H9 (cell line): ENCODE data around the gene INPP5E. TPM values are rescaled to one million over a fixed set of nuclear protein-coding genes. Genes with fewer than 3 reads are reported as not detected.

Experiments
- DNase-seq: peaks from one replicate; pipeline ENCODE4 v3.0.0-alpha.2; 2017
- H2AFZ ChIP-seq: one replicate; pipeline ENCODE4 v1.6.1; 2013; ENCODE audit warnings: mild to moderate bottlenecking, low read length, control low read depth, moderate library complexity
- H2AK5ac ChIP-seq: 2 replicates; pipeline ENCODE4 v1.6.1; 2013; ENCODE audit warnings: low read length, control low read depth, mixed read lengths; ENCODE audit not compliant: insufficient read length
- H2BK120ac ChIP-seq: one replicate; pipeline ENCODE4 v1.6.1; 2013; ENCODE audit warnings: low read depth, mild to moderate bottlenecking, low read length, control low read depth, inconsistent platforms; ENCODE audit not compliant: poor library complexity, severe bottlenecking
- H2BK12ac ChIP-seq: 2 replicates; pipeline ENCODE4 v1.6.1; 2013; ENCODE audit warnings: low read length, control low read depth, mixed read lengths, low read depth; ENCODE audit not compliant: insufficient read length
- H2BK15ac ChIP-seq: 2 replicates; pipeline ENCODE4 v1.6.1; 2013; ENCODE audit warnings: low read depth, low read length, control low read depth
- H2BK20ac ChIP-seq: one replicate; pipeline ENCODE4 v1.6.1; 2013; ENCODE audit warnings: low read depth, mild to moderate bottlenecking, low read length, control low read depth, inconsistent platforms; ENCODE audit not compliant: poor library complexity, severe bottlenecking
- H2BK5ac ChIP-seq: 2 replicates; pipeline ENCODE4 v1.6.1; 2013; ENCODE audit warnings: low read length, control low read depth, mixed read lengths; ENCODE audit not compliant: insufficient read length
- H3K14ac ChIP-seq: 2 replicates; pipeline ENCODE4 v1.6.1; 2013; ENCODE audit warnings: low read length, control low read depth; ENCODE audit not compliant: insufficient read depth
- H3K18ac ChIP-seq: 2 replicates; pipeline ENCODE4 v1.6.1; 2013; ENCODE audit warnings: low read depth, mild to moderate bottlenecking, mixed read lengths, low read length, control low read depth; ENCODE audit not compliant: insufficient read length
- H3K23ac ChIP-seq: 2 replicates; pipeline ENCODE4 v1.6.1; 2013; ENCODE audit warnings: low read length, control low read depth, mixed read lengths, low read depth; ENCODE audit not compliant: insufficient read length
- H3K23me2 ChIP-seq: 2 replicates; pipeline ENCODE4 v1.6.1; 2013; ENCODE audit warnings: low read depth, mild to moderate bottlenecking, mixed read lengths, low read length, control low read depth; ENCODE audit not compliant: insufficient read length, poor library complexity, severe bottlenecking
- H3K27ac ChIP-seq: 2 replicates; pipeline ENCODE4 v1.5.1; 2013; ENCODE audit warnings: low read length, control low read depth, mixed read lengths, low read depth; ENCODE audit not compliant: insufficient read length
- H3K27me3 ChIP-seq: 2 replicates; pipeline ENCODE4 v1.6.1; 2013; ENCODE audit warnings: low read length, control low read depth, inconsistent platforms; ENCODE audit not compliant: insufficient read depth
- H3K4ac ChIP-seq: 2 replicates; pipeline ENCODE4 v1.6.1; 2013; ENCODE audit warnings: low read depth, mild to moderate bottlenecking, control low read depth, inconsistent platforms, low read length, moderate library complexity
- H3K4me1 ChIP-seq: 2 replicates; pipeline ENCODE4 v1.6.1; 2013; ENCODE audit warnings: low read length, control low read depth, inconsistent platforms; ENCODE audit not compliant: insufficient read depth
- H3K4me2 ChIP-seq: 2 replicates; pipeline ENCODE4 v1.6.1; 2013; ENCODE audit warnings: low read length, control low read depth, mixed read lengths; ENCODE audit not compliant: insufficient read length, insufficient read depth
- H3K56ac ChIP-seq: 2 replicates; pipeline ENCODE4 v1.6.1; 2013; ENCODE audit warnings: low read depth, mild to moderate bottlenecking, mixed read lengths, low read length, control low read depth; ENCODE audit not compliant: insufficient read length
- H3K79me1 ChIP-seq: 2 replicates; pipeline ENCODE4 v1.6.1; 2013; ENCODE audit warnings: low read depth, mild to moderate bottlenecking, moderate library complexity, low read length, control low read depth, inconsistent platforms; ENCODE audit not compliant: insufficient read depth, poor library complexity, severe bottlenecking
- H3K79me2 ChIP-seq: 2 replicates; pipeline ENCODE4 v1.6.1; 2013; ENCODE audit warnings: low read length, control low read depth, inconsistent platforms; ENCODE audit not compliant: insufficient read depth
- H3K9ac ChIP-seq: 2 replicates; pipeline ENCODE4 v1.6.1; 2013; ENCODE audit warnings: low read length, control low read depth, mixed read lengths; ENCODE audit not compliant: insufficient read length; ENCODE audit errors: extremely low read depth
- H3K9me3 ChIP-seq: one replicate; pipeline ENCODE4 v1.6.1; 2013; ENCODE audit warnings: low read depth, low read length, inconsistent platforms; ENCODE audit not compliant: control insufficient read depth
- H3T11ph ChIP-seq: one replicate; pipeline ENCODE4 v1.6.1; 2013; ENCODE audit warnings: mild to moderate bottlenecking, low read length, control low read depth, inconsistent platforms
- H4K20me1 ChIP-seq: one replicate; pipeline ENCODE4 v1.6.1; 2013; ENCODE audit not compliant: control insufficient read depth, insufficient read length, insufficient read depth
- H4K5ac ChIP-seq: 2 replicates; pipeline ENCODE4 v1.6.1; 2013; ENCODE audit warnings: low read depth, mild to moderate bottlenecking, mixed read lengths, low read length, control low read depth; ENCODE audit not compliant: insufficient read length
- H4K8ac ChIP-seq: replicated peaks from 2 replicates; pipeline ENCODE4 v1.6.1; 2013; ENCODE audit warnings: low read length, control low read depth, mixed read lengths, low read depth; ENCODE audit not compliant: insufficient read length
- H4K91ac ChIP-seq: 2 replicates; pipeline ENCODE4 v1.6.1; 2013; ENCODE audit warnings: low read depth, mild to moderate bottlenecking, moderate library complexity, mixed read lengths, low read length, control low read depth; ENCODE audit not compliant: insufficient read length
- H3K27ac Mint-ChIP-seq, 3 experiments: 2 replicates in 2 of 3; 3 replicates in 1 of 3; pipeline ENCODE4 v1.8.0; 2020 to 2021; ENCODE audit warnings: mixed read lengths in 3 of 3, mild to moderate bottlenecking in 1 of 3, moderate library complexity in 1 of 3
- H3K27me3 Mint-ChIP-seq: 2 replicates; pipeline ENCODE4 v1.8.0; 2021; ENCODE audit warnings: low read depth, mild to moderate bottlenecking, moderate library complexity, mixed read lengths
- H3K36me3 Mint-ChIP-seq, 3 experiments: 2 replicates in 2 of 3; 3 replicates in 1 of 3; pipeline ENCODE4 v1.8.0; 2020 to 2021; ENCODE audit warnings: low read depth in 3 of 3, mixed read lengths in 3 of 3; ENCODE audit not compliant: insufficient read depth in 1 of 3
- H3K4me1 Mint-ChIP-seq, 2 experiments: 2 replicates each; pipeline ENCODE4 v1.8.0; 2020; ENCODE audit warnings: mixed read lengths in 2 of 2
- H3K4me3 Mint-ChIP-seq, 2 experiments: 2 replicates in 1 of 2; 3 replicates in 1 of 2; pipeline ENCODE4 v1.8.0; 2020 to 2021; ENCODE audit warnings: mild to moderate bottlenecking in 2 of 2, mixed read lengths in 2 of 2, moderate library complexity in 1 of 2
- H3K9me3 Mint-ChIP-seq, 2 experiments: 2 replicates in 1 of 2; 3 replicates in 1 of 2; pipeline ENCODE4 v1.8.0; 2020; ENCODE audit warnings: mild to moderate bottlenecking in 2 of 2, mixed read lengths in 2 of 2, moderate library complexity in 1 of 2
- WGBS: extraction: QIAGEN DNeasy Blood & Tissue Kit; methylation state at CpG from one replicate; pipeline ENCODE4 v1.1.7; 2013; ENCODE audit warnings: missing lambda C conversion rate, low lambda C conversion rate, mixed read lengths; ENCODE audit not compliant: insufficient read length; ENCODE audit errors: extremely low coverage; 5-methylcytosine and 5-hydroxymethylcytosine counted together
- total RNA-seq: library from RNA; stranded (reverse); gene quantifications from 2 replicates; pipeline ENCODE4 v1.2.1, GENCODE V29; 2021
- TF ChIP-seq, protein P1 (sequence below): fragments of 200-600 bp; sonication (generic); conservative IDR thresholded peaks from 3 replicates; pipeline ENCODE4 v1.8.0; 2021; ENCODE audit warnings: antibody characterized with exemption, mild to moderate bottlenecking

The INPP5E gene
- total RNA-seq, 1 experiment from 2014 or later, result 21.0 TPM

GRCh38 chr9:136436055-136436634, 3.5 kb downstream of the INPP5E start:
- H4K20me1 ChIP-seq, result no peaks in the 10 kb centered on the region

More at GRCh38 chr9:136436055-136436634, 3.5 kb downstream of the INPP5E start:
- peaks cover 5% of the 10 kb centered on the region; the same call in 1 of the 2 replicates for H3K79me2 ChIP-seq
- Mint-ChIP-seq H3K27ac (peak overlapping the region in 1 of 3 experiments; percentile 27; a peak in 1 of 7 replicates), H3K27me3 (no peaks in the 10 kb centered on the region), H3K4me3 (peak overlapping the region in 1 of 2 experiments; percentile 82; a peak in 1 of 5 replicates), H3K9me3 (no peaks in the 10 kb centered on the region), H3K36me3 (peaks cover 2 to 18% (median 6%) of the 10 kb centered on the region in 3 experiments; a peak in 6 of 7 replicates), H3K4me1 (peaks cover 15 to 16% of the 10 kb centered on the region in 2 experiments)
- no peak overlapping the region for H3K18ac ChIP-seq
- H3K27ac ChIP-seq, result no peak overlapping the region
- H2BK12ac ChIP-seq, result no peak overlapping the region
- no peaks in the 10 kb centered on the region for H3K27me3 ChIP-seq
- H3K56ac ChIP-seq, result no peak overlapping the region
- H3K4me1 ChIP-seq, result no peaks in the 10 kb centered on the region
- H2BK15ac ChIP-seq, result no peak overlapping the region
- no peak overlapping the region for H2AFZ ChIP-seq
- no peak overlapping the region for H4K91ac ChIP-seq
- no peak overlapping the region for H3K4ac ChIP-seq
- no peak overlapping the region for H3K4me2 ChIP-seq
- no peak overlapping the region for H4K8ac ChIP-seq
- no peak overlapping the region for H2AK5ac ChIP-seq
- no peak overlapping the region for H3K23ac ChIP-seq
- H3K23me2 ChIP-seq, result peaks cover 14% of the 10 kb centered on the region
- H3T11ph ChIP-seq, result no peak overlapping the region
- WGBS, result no CpG with 5 or more reads among the region's 25 CpGs
- no peak for DNase-seq
- no peak overlapping the region for H4K5ac ChIP-seq
- no peak overlapping the region for H3K14ac ChIP-seq
- no peak overlapping the region for H2BK120ac ChIP-seq
- no peaks in the 10 kb centered on the region for H3K9me3 ChIP-seq
- peaks cover 2% of the 10 kb centered on the region for H3K79me1 ChIP-seq
- no peak overlapping the region for H3K9ac ChIP-seq
- no peak overlapping the region for H2BK5ac ChIP-seq
- TF ChIP-seq, protein P1, sequence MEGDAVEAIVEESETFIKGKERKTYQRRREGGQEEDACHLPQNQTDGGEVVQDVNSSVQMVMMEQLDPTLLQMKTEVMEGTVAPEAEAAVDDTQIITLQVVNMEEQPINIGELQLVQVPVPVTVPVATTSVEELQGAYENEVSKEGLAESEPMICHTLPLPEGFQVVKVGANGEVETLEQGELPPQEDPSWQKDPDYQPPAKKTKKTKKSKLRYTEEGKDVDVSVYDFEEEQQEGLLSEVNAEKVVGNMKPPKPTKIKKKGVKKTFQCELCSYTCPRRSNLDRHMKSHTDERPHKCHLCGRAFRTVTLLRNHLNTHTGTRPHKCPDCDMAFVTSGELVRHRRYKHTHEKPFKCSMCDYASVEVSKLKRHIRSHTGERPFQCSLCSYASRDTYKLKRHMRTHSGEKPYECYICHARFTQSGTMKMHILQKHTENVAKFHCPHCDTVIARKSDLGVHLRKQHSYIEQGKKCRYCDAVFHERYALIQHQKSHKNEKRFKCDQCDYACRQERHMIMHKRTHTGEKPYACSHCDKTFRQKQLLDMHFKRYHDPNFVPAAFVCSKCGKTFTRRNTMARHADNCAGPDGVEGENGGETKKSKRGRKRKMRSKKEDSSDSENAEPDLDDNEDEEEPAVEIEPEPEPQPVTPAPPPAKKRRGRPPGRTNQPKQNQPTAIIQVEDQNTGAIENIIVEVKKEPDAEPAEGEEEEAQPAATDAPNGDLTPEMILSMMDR, result no peak
- no peak overlapping the region for H2BK20ac ChIP-seq
